Panc1 (cell line): ENCODE results near the gene PRXL2B.

Experiments used
- POLR2AphosphoS5 ChIP-seq: IDR thresholded peaks from 2 replicates; pipeline ENCODE4 v1.6.1; 2012; ENCODE audit warnings: mild to moderate bottlenecking, low read depth, low read length, moderate library complexity
- SIN3A ChIP-seq: IDR thresholded peaks from 2 replicates; pipeline ENCODE4 v1.6.1; 2012; ENCODE audit warnings: low read depth, mild to moderate bottlenecking, low read length, moderate library complexity, borderline replicate concordance; ENCODE audit not compliant: insufficient read depth
- TF ChIP-seq, protein P1 (sequence below), 2 experiments: IDR thresholded peaks; 2 replicates each; pipeline ENCODE4 v1.6.1; 2011 to 2012; ENCODE audit warnings: low read depth in 2 of 2, control low read depth in 1 of 2, low read length in 1 of 2, mild to moderate bottlenecking in 1 of 2, moderate library complexity in 1 of 2; ENCODE audit not compliant: insufficient read depth in 1 of 2
- TF ChIP-seq, protein P2 (sequence below): fragments of 450-650 bp; IDR thresholded peaks from 2 replicates; pipeline ENCODE4 v1.5.1; 2017; ENCODE audit warnings: mild to moderate bottlenecking

DNA sequence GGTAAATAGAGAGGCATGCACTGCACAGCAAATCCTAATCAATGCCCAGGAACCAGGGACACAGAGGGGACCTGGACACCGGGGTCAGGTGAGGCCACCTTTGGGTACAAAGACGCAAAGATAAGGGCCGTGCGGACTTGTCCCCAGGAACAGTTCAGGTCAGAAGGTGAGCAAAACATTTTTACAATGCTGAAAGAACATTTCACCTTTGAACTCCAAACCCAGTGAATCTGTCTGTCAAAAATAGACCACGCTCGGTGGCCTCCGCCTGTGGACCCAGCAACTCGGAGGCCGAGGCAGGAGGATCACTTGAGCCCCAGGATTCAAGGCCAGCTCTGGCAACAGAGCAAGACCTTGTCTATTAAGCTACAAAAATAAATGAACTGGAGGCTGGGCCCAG lies 15.2 kb upstream of the PRXL2B start:
- TF ChIP-seq, protein P1, sequence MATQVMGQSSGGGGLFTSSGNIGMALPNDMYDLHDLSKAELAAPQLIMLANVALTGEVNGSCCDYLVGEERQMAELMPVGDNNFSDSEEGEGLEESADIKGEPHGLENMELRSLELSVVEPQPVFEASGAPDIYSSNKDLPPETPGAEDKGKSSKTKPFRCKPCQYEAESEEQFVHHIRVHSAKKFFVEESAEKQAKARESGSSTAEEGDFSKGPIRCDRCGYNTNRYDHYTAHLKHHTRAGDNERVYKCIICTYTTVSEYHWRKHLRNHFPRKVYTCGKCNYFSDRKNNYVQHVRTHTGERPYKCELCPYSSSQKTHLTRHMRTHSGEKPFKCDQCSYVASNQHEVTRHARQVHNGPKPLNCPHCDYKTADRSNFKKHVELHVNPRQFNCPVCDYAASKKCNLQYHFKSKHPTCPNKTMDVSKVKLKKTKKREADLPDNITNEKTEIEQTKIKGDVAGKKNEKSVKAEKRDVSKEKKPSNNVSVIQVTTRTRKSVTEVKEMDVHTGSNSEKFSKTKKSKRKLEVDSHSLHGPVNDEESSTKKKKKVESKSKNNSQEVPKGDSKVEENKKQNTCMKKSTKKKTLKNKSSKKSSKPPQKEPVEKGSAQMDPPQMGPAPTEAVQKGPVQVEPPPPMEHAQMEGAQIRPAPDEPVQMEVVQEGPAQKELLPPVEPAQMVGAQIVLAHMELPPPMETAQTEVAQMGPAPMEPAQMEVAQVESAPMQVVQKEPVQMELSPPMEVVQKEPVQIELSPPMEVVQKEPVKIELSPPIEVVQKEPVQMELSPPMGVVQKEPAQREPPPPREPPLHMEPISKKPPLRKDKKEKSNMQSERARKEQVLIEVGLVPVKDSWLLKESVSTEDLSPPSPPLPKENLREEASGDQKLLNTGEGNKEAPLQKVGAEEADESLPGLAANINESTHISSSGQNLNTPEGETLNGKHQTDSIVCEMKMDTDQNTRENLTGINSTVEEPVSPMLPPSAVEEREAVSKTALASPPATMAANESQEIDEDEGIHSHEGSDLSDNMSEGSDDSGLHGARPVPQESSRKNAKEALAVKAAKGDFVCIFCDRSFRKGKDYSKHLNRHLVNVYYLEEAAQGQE (IDR thresholded peaks at IDR 0.05; ENCODE audit: insufficient read depth in 1 of 2, low read depth in 2 of 2, low read length in 1 of 2) = no peak
- TF ChIP-seq POLR2AphosphoS5 = no peak
- TF ChIP-seq, protein P2, sequence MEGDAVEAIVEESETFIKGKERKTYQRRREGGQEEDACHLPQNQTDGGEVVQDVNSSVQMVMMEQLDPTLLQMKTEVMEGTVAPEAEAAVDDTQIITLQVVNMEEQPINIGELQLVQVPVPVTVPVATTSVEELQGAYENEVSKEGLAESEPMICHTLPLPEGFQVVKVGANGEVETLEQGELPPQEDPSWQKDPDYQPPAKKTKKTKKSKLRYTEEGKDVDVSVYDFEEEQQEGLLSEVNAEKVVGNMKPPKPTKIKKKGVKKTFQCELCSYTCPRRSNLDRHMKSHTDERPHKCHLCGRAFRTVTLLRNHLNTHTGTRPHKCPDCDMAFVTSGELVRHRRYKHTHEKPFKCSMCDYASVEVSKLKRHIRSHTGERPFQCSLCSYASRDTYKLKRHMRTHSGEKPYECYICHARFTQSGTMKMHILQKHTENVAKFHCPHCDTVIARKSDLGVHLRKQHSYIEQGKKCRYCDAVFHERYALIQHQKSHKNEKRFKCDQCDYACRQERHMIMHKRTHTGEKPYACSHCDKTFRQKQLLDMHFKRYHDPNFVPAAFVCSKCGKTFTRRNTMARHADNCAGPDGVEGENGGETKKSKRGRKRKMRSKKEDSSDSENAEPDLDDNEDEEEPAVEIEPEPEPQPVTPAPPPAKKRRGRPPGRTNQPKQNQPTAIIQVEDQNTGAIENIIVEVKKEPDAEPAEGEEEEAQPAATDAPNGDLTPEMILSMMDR = no peak
- TF ChIP-seq SIN3A = no peak
